Ishikawa (cell line): ENCODE results near the gene HS6ST2.

Source experiments
- CEBPB ChIP-seq: IDR thresholded peaks from 2 replicates; pipeline ENCODE4 v1.6.1; 2012
- EP300 ChIP-seq: IDR thresholded peaks from 2 replicates; pipeline ENCODE4 v1.6.1; 2012; ENCODE audit warnings: borderline replicate concordance
- NFIC ChIP-seq: IDR thresholded peaks from 2 replicates; pipeline ENCODE4 v1.6.1; 2012
- TAF1 ChIP-seq: IDR thresholded peaks from 2 replicates; pipeline ENCODE4 v1.6.1; 2012; ENCODE audit warnings: low read depth, mild to moderate bottlenecking
- TEAD4 ChIP-seq: IDR thresholded peaks from 2 replicates; pipeline ENCODE4 v1.6.1; 2012
- YY1 ChIP-seq: IDR thresholded peaks from 2 replicates; pipeline ENCODE4 v1.6.1; 2012; ENCODE audit warnings: low read depth
- TF ChIP-seq, protein P1 (sequence below): IDR thresholded peaks from 2 replicates; pipeline ENCODE4 v1.6.1; 2012; ENCODE audit warnings: low read depth, mild to moderate bottlenecking
- TF ChIP-seq, protein P2 (sequence below): IDR thresholded peaks from 2 replicates; pipeline ENCODE4 v1.6.1; 2012
- TF ChIP-seq, protein P3 (sequence below): IDR thresholded peaks from 2 replicates; pipeline ENCODE4 v1.6.1; 2012

DNA sequence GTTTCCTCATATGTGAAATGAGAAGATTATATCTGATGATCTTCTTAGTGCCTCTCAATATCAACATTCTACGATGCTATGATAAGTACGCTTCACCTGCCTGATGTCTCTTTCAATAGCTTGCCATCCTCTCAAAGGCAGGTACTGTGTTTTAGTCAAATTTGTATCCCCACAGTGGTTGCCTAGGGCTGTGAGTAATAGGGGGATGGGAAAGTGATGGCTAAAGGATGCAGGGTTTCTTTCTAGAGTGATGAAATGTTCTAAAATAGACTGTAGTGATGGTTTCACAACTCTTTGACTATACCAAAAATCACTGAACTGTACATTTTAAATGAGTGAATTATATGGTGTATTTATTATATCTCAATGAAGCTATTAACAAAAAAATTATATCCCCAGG, 142.8 kb downstream of the HS6ST2 start:
- TF ChIP-seq EP300 (no peak), TAF1 (no peak), NFIC (no peak), YY1 (no peak), CEBPB (no peak), TEAD4 (no peak)
- TF ChIP-seq, protein P1, sequence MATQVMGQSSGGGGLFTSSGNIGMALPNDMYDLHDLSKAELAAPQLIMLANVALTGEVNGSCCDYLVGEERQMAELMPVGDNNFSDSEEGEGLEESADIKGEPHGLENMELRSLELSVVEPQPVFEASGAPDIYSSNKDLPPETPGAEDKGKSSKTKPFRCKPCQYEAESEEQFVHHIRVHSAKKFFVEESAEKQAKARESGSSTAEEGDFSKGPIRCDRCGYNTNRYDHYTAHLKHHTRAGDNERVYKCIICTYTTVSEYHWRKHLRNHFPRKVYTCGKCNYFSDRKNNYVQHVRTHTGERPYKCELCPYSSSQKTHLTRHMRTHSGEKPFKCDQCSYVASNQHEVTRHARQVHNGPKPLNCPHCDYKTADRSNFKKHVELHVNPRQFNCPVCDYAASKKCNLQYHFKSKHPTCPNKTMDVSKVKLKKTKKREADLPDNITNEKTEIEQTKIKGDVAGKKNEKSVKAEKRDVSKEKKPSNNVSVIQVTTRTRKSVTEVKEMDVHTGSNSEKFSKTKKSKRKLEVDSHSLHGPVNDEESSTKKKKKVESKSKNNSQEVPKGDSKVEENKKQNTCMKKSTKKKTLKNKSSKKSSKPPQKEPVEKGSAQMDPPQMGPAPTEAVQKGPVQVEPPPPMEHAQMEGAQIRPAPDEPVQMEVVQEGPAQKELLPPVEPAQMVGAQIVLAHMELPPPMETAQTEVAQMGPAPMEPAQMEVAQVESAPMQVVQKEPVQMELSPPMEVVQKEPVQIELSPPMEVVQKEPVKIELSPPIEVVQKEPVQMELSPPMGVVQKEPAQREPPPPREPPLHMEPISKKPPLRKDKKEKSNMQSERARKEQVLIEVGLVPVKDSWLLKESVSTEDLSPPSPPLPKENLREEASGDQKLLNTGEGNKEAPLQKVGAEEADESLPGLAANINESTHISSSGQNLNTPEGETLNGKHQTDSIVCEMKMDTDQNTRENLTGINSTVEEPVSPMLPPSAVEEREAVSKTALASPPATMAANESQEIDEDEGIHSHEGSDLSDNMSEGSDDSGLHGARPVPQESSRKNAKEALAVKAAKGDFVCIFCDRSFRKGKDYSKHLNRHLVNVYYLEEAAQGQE = no peak
- TF ChIP-seq, protein P2, sequence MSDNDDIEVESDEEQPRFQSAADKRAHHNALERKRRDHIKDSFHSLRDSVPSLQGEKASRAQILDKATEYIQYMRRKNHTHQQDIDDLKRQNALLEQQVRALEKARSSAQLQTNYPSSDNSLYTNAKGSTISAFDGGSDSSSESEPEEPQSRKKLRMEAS = no peak
- TF ChIP-seq, protein P3, sequence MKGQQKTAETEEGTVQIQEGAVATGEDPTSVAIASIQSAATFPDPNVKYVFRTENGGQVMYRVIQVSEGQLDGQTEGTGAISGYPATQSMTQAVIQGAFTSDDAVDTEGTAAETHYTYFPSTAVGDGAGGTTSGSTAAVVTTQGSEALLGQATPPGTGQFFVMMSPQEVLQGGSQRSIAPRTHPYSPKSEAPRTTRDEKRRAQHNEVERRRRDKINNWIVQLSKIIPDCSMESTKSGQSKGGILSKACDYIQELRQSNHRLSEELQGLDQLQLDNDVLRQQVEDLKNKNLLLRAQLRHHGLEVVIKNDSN = no peak
